ENCODE results near the gene NID1.

The NID1 gene

DNA sequence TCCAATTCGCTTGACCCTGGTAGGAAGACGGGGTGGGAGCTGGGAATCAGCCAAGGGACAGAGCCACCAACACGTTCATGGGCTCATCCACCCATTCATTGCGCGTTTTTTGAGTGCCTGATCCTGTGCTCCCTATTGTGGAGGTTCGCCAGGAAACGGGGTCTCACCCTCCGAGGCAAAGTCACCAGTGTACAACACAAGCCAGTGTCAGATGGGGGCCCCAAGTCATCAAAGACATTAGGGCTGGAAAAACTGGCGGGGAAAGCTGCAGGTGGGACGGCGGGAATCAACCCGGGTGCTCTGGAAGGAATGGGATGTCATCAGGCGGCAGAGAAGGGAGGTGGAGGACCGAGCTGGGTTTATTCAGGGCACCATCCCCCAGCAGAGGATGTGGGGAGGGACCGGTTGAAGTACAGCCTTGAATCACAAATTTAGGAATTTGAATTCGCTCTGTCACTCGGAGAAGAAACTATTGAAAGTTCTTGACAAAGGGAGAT is 667 bp upstream of the NID1 start:
- no peak for DNase-seq (ENCODE audit: low read depth in 2 of 2)

DNA sequence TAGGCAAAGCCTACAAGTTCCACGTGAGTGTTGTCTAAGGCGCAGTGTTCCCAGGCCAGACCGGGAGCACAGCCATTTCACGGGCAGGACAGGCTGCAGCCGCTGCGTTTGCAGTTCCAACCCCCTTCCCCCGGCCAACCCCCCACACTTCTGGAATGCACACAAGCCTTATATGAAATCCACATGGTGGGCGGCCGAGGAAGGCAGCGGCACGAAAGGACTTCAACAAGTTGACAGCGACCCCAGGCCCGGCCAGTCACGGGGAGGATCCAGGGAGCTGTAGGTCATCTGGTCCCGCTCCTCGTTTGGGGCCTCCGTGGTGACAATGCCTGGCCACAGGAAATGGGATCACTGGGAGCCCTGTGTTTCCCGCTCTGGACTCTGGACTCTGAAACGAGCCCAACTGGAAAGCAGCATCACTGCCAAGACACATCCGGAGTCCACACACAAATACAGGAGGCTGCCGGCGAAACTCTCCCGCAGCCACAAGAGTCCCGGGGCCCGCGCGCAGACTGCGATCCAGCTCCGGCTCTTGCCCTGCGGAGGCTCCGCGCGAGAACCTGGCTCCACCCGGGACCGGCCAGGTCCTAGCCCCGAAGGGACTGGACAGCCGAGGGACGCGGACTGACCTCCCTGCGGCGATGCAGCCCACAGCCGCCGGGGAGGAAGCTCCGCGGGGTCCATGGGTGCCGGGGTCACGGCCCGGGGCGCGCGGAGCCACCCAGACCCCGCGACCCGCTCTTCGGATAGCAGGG is 794 bp downstream of the NID1 start:
- DNase-seq (ENCODE audit: low read depth in 2 of 2), result no peak

DNA sequence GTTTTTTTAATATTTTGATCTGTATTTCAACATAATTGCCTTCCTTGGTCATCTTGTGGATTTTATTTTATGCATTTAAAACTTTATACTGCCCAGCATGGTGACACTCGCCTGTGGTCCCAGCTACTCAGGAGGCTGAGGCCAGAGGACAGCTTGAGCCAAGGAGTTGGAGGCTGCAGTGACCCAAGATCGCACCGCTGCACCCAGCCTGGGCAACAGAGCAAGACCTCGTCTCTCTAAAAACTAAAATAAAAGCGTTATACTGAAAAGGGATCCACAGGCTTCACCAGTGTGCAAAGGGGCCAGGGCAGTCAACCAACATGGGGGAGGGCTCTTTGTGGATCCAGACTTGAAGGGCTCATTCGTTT is 1.4 kb downstream of the NID1 start:
- DNase-seq (ENCODE audit: low read depth in 2 of 2), result no peak

DNA sequence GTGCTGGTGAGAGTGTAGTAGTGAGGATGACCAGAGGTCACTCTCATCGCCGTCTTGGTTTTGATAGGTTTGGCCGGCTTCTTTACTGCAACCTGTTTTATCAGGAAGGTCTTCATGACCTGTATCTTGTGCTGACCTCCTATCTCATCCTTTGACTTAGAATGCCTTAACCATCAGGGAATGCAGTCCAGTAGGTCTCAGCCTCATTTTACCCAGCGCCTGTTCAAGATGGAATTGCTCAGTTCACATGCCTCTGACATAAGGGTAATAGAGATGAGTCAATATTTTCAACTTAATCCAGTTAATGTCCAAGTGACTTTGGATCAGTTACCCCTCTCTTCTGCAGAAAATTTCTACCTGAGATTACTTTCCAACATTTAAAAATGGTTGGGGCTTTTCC is 4.6 kb downstream of the NID1 start:
- no peak for DNase-seq (ENCODE audit: low read depth in 2 of 2)

DNA sequence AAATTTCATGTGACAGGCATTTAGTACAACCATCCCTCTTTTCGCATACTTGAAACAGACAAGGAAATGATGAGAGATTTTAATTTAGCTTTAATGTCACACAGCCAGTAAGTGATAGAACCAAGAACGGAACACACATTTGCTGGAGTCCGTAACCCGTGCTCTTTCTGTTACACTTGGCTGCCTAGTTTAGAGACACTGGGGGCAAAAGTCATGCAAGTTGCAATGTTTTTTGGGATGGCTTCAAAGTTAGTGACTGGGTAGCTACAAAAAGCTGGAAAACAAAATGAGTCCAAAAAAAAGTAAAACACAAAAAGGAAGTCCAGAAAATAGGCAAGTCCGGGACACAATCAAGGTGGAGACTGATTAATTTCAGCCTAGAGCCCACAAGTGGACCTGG is 5.9 kb downstream of the NID1 start:
- DNase-seq (ENCODE audit: low read depth in 2 of 2), result no peak

DNA sequence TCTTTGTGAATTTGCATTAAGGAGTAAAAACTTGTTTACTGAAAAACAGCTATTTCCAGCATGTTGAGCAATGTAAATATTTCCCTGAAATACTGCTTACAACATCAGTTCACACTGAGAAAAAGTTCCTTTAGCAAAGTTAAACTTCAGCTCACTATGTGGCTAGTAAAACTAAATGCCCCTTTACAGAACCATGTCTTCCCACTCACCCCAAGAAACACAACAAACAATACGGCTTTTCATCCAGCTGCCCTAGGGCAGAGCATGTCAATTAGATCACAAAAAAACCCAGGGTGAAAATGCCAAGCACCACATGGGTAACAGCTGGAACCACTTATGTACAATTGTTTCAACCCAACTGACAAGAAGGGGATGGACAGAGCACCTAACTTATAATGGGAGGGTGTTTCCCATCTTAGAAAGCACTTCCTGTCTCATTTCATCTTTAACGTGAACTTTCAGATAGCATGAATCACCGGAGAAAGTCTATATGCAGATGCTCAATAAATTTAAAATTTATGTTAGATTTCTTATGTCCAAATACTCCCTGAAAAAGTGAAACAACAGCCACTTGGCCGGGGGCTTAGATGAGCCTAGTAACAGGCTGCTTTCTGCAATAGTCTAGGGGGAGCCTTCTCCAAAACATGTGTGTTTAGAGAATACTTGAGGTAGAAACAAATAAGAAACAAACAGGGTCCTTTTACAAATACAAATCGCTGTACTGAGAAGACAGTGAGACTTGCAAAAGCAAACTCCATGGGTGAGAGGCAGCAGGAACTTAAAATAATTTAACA is 6.6 kb downstream of the NID1 start:
- DNase-seq (ENCODE audit: low read depth in 2 of 2), result no peak

DNA sequence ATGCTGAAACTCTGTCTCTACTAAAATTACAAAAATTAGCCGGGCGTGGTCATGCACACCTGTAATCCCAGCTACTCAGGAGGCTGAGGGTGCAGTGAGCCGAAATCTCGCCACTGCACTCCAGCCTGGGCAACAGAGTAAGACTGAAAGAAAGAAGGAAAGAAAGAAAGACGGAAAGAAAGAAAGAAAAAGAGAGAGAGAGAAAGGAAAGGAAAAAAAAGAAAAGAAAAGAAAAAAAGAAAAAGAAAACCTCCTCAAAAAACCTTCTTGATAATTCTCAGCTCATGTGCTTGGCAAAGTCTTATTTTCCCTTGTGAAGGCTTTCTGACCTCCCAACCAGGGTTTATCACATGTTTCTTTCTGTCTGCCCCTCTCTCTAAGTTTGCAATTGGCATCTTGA is 7.3 kb downstream of the NID1 start:
- no peak for DNase-seq (ENCODE audit: low read depth in 2 of 2)

DNA sequence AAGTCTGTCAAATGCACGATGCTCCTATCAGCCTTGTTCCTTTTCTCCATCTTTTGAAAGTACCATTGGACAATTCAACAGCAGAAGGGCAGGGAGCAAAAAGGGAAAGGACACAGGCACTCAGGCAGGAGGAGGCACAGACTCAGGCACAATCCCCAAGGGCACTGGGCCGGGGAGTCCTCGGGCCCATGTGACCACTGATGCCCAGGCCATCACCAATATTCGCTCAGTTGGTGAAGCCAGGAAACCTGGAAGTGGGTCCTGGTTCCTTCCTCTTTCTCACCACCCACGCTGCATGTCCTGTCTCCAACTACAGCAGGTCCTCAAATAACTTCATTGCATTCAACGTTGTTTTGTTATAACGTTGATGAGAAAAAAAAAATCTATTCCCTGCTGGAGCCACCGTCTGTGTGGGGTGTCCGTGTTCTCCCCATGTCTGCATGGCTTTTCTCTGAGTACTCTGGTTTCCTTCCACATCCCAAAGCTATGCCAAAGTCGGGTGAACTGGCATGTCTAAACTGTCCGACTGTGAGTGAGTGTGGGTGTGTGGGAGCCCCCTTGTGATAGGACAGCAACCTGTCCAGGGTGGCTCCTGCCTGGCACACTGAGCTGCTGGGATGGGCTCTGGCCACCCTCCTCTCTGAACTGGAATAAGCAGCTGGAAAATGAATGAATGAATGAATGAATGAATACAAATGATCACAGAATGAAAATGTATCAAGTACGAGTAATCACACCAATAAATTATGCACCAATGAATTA is 12.5 kb downstream of the NID1 start:
- DNase-seq (ENCODE audit: low read depth in 2 of 2), result no peak

DNA sequence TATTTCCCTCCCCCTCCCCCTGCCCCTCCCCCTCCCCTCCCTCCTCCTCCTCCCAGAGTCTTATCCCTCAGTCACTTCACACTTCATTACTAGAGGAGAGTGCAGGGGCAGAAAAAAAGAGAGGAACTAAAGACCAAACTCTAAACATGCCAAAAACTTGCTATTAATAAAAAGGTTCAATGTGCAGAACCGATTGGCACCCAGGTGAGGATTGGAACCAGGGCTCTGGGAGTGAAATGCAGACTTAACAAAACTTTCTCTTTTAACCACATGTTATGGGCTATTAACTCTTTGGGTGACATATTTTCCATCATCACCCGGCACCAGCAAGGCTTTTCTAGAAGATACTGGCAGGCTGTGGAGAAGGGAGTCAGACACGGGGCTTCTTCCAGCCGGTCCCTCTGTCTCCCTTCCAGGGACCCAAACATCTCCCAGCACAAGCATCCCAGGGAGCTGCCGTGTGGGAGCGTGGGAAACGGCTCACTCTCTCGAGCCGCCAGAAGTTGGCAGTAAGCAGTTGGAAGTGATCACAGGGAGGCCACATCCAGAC is 13.6 kb downstream of the NID1 start:
- no peak for DNase-seq (ENCODE audit: low read depth in 2 of 2)

DNA sequence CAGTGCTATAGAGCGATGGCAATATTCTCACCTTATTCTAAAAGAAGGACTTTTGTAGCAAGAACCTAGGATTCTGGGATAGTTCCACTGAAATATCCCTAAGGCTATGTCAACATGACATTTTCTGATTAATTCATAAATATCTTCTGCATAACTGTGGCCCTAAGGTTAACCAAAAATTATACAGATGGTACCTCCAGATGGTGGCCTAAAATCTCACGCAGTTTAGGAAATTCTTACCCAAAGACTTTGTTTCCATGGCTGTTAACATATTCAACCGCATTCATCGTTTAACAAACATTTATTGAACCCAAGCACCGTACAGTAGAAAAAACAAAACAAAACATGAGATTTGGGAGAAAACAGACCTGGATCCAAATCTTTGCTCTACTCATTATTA is 19.1 kb downstream of the NID1 start:
- no peak for DNase-seq (ENCODE audit: low read depth in 2 of 2)

DNA sequence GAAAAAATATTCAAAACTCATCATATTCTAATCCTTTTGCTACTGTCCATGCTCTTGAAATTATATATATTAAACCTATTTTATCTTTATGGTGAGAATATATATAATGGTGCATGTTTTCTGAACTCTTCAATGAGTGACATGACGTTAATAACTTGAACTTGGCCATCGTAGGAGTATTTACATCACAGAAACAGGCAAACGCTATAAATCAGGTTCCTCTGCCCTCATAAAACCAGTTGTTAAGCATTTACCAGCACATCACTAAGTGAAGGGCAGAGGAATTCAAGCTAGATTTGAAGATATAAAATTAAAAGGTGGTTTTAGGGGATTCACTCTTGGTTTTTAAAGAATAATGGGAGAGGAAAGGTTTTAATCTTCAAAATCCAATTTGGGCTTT is 20.5 kb downstream of the NID1 start:
- DNase-seq (ENCODE audit: low read depth in 2 of 2), result no peak

DNA sequence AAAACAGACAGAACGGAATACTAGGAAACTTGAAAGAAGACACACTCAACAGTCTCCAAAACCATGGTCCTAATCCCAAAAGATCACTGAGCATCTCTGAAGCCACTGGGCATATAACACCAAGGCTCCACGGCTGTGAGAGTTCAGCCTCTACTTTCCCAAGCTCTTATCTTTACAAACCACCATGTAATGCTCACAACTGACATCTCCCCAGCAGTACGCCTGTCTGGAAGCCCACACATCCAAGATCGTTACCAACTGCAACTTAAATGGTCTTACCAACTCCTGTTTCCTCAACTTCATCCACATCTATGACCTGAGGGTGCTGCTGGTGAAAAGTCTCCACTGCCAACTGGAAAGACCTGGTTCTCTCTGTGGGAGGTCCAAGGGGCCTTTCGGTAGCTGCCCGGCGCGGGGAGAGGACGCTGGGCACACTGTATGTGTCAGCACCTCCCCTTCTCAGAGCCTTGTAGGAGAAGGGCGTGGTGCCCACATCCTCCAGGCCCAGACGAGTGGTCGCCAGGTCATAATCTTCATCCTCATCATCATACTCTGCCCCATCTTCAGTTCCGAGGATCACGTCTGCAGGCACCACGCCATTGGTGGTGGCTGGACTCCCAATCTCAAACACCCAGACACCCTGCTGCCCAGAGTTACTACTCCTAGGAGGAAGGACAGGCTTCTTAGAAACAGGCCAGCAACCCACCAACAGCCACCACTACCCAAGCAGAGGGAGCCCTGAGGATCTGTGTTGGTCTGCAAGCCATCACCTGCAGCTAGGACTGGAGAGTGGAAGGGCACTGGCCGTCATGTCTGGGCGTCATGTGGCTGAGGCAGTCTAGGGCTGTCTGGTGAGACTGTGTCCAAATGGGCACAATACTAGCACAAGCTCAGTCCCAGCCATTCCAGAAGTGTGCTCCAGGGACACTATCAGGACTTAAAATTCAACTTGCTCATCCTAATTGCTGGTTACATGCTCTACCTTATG is 23.0 kb downstream of the NID1 start:
- no peak for DNase-seq (ENCODE audit: low read depth in 2 of 2)

DNA sequence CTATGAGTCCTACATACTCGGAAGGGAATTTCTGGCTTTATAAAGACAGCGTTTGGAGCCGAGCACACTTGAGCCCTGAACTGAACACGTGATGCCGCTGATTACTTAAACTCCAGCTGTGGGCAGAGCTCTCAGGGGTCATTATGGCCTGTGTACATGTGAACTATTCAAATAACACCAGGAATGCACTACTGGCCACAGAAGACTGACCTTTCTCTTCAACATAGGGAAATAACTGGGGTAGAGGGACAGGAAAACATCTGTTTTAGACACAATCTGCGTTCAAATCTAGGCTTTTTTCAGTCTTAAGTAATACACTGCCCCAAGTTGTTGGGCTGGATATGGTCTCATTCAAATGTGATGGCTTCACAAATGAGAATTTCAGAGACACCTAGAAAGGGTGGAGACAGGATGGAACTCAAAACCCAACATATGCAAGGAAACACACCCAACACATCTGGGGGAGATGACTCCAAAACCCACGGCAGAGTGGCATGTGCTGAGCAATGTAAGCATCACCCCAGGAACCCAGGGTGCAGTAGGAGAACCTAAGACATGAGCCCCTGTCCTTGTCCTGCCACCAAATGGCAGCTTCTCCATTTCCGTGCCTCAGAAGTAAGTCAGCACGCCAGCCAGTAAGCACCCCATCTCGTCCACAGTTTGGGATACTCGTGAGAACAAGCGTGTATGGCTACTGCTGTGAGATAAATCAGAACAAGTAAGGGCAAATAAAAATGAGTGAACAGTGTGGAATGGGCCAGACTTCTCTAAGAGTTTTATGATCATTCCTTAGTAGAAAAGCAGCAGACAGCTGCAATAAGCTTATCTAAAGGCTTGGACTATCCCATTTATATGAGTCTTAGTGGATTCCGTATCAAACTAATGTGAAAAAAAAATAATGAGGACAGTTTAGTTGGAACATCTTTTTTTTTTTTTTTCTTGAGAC is 24.9 kb downstream of the NID1 start:
- no peak for DNase-seq (ENCODE audit: low read depth in 2 of 2)

DNA sequence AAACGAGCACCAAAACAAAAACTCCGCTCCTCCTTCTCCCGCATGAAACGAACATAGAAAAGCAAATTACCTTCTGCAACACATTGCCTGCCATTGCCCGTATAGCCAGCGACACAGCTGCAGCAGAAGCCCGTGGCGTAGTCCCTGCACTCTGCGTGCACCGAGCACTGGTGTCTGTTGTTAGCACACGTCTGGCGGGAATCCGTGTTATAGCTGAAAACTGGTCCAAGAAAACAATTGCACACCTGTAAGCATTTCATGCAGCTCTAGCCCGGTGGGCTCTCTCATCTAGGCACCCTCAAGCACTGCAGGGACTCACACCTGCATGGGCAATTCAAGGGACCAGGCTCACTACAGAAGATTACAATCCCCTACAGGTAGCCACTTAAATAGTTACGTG is 26.9 kb downstream of the NID1 start:
- DNase-seq (ENCODE audit: low read depth in 2 of 2), result no peak

DNA sequence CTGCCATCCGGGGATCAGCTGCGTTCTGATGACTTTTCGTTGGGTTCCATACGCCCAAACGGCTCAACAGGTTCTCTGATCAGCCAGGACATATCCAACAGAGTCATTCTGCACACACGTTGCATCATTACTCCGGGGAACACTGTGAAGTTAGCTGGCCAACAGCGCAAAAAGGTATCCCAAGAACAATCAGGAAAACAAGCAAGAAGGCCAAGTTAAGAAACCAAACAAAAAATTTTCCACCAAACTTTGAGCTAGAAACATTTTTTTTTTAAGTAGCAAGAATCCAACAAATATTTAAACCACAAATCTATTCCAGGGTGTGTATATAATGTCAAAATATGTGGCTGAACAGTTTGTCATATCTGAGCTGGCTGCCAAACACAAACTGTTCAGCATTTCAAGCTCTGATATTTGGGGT is 29.2 kb downstream of the NID1 start:
- no peak for DNase-seq (ENCODE audit: low read depth in 2 of 2)

DNA sequence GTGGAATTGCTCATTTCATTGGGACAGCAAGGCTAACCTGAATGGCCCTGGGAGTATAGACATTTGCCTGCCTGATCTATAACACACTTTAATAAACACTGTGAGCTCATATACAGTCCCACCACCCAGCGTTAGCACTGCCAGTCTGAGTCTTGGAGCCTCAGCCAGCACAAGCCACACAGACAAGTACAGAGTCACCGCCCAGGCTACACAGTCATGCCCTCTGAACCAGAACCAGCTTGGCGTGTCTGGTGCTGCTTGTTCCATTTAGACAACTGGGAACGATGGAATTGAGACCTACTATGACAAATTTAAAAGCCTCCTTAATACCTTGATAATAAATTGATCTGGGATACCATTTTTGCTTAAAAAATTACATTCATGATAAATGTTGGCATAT is 31.6 kb downstream of the NID1 start:
- DNase-seq (ENCODE audit: low read depth in 2 of 2), result no peak

DNA sequence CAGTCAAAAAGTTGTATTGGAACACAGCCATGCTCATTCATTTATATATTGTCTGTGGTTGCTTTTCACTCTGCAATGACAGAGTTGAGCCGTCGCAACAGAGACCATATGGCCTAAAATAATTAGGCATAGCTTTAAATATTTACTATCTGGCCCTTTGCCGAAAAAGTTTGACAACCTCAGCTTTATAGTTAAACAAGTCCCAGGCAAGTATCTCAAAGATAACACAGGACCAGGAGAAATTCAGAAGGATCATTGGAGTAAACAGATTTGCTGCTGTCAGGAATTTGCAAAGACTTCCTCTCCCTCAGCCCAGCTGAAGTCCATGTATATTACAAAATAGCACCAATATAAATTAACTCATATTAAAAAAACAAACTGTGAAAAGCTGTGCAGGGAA is 34.4 kb downstream of the NID1 start:
- DNase-seq (ENCODE audit: low read depth in 2 of 2), result no peak

DNA sequence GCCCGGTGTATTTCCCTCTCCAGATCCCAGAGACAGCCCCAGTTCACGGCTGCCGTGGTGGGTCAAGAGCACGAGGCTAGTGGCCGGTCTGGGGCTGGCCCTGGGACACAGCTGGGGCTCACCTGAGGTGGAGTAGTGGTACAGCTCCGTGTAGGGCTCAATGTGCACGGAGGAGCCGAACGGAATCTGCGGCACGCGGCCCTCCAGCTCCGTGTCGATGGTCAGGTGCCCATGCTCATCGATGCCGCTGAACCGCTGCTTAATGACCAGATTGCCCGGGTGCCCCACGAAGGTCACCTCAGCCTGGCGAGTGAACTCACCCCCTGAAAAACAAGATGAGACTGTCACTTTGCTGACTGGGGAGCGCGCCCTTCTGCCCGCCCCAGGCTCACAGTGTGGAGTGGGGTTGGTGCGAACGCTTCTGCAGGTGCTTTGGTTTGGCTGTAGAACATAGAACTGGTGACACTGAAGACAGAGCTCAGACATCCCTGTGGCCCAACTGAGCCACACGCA is 35.4 kb downstream of the NID1 start:
- no peak for DNase-seq (ENCODE audit: low read depth in 2 of 2)

DNA sequence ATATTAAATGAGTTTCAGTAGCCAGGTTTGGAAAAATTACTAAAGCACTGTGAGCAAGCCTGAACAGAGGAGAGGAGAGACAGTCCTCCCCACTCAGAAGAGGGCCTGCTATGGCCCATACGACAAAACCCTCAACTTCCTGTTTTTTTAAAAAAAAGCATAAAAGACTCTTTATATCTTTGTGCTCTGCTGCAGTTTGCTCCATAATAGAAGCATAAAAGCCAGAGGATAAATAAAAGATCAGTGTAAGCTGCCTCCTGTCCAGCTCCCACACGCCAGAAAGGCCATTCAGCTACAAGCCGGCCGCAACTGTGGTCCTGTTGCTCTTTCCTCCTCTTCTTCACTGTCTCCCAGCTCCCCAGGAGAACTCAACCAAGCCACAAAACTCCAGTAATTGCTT is 37.8 kb downstream of the NID1 start:
- DNase-seq (ENCODE audit: low read depth in 2 of 2), result no peak

DNA sequence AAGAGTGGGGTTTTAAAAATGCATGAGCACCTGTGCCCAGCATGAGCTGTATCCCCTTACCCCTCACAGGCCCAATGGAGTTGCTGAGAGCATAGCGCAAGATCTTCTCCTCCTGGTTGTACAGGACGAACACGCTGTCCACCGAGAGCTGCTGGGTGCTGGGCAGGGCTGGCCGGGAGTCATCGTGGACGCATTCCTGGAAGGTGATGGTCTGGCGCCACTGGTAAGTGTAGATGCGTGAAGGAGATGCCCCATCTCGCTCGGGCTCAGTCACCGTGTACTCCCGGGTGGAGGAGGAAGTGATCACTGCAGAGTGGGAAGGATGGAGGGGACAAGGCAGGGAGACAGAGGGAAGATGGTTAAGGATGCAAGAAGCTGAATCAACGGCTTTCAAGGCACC is 39.1 kb downstream of the NID1 start:
- DNase-seq (ENCODE audit: low read depth in 2 of 2), result no peak

Data from stimulated activated CD4-positive, alpha-beta T cell treated with anti-CD3 and anti-CD28 coated beads, Interleukin-12 subunit alpha, Interleukin-12 subunit beta, amount 100 ng/mL, for 24 hours (primary cell).